ENCODE data around the gene TATDN3.

DNA sequence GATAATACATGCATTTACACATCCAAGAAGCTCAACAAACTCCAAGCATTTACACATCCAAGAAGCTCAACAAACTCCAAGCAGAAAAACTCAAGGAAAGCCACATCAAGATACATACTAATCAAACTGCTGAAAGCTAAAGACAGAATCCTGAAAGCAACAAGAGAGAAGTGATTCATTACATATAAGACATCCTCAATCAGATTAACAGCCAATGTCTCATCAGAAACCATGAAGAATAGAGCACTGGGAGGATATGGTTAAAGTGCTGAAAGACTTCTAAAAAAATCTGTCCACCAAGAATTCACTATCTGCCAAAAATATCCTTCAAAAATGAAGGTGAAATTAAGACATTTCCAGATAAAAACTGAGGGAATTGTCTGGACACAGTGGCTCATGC is 46.4 kb upstream of the TATDN3 start:
- no peak for TF ChIP-seq SIX5 (IDR thresholded peaks at IDR 0.05; ENCODE audit: low read depth, low read length)
- no peak for TF ChIP-seq BACH1 (IDR thresholded peaks at IDR 0.05; ENCODE audit: low read length)
- no peak for TF ChIP-seq MAFK (IDR thresholded peaks at IDR 0.05; ENCODE audit: low read depth, low read length)
- TF ChIP-seq ATF3 (IDR thresholded peaks at IDR 0.05; ENCODE audit: insufficient read depth, low read depth, low read length), result no peak
- no peak for TF ChIP-seq ATF2 (IDR thresholded peaks at IDR 0.05; ENCODE audit: low read length)
- TF ChIP-seq, protein P1, sequence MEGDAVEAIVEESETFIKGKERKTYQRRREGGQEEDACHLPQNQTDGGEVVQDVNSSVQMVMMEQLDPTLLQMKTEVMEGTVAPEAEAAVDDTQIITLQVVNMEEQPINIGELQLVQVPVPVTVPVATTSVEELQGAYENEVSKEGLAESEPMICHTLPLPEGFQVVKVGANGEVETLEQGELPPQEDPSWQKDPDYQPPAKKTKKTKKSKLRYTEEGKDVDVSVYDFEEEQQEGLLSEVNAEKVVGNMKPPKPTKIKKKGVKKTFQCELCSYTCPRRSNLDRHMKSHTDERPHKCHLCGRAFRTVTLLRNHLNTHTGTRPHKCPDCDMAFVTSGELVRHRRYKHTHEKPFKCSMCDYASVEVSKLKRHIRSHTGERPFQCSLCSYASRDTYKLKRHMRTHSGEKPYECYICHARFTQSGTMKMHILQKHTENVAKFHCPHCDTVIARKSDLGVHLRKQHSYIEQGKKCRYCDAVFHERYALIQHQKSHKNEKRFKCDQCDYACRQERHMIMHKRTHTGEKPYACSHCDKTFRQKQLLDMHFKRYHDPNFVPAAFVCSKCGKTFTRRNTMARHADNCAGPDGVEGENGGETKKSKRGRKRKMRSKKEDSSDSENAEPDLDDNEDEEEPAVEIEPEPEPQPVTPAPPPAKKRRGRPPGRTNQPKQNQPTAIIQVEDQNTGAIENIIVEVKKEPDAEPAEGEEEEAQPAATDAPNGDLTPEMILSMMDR (IDR thresholded peaks at IDR 0.05; ENCODE audit: control extremely low read depth in 1 of 3, insufficient read depth in 1 of 3, low read depth in 1 of 3, low read length in 3 of 3), result no peak
- no peak for TF ChIP-seq RXRA (IDR thresholded peaks at IDR 0.05; ENCODE audit: insufficient read depth, low read depth, low read length)
- TF ChIP-seq JUN (IDR thresholded peaks at IDR 0.05; ENCODE audit: low read depth, low read length), result no peak
- no peak for TF ChIP-seq RBBP5 (IDR thresholded peaks at IDR 0.05; ENCODE audit: borderline replicate concordance, low read depth, low read length)
- TF ChIP-seq KDM5A (IDR thresholded peaks at IDR 0.05; ENCODE audit: low read length), result no peak
- TF ChIP-seq EZH2 (IDR thresholded peaks at IDR 0.05; ENCODE audit: low read depth, low read length, severe bottlenecking), result no peak
